H1 (cell line): ENCODE measurements around the gene BBS4. TPM values are rescaled to one million over a fixed set of nuclear protein-coding genes. Genes with fewer than 3 reads are reported as not detected.

Source experiments
- ASH2L ChIP-seq: fragments of 200-600, 300-600 bp; sonication (generic); IDR thresholded peaks from one replicate; pipeline ENCODE4 v1.7.1; 2017; ENCODE audit warnings: low read length
- ATF2 ChIP-seq: IDR thresholded peaks from 2 replicates; pipeline ENCODE4 v1.6.1; 2012; ENCODE audit warnings: low read length, inconsistent platforms
- ATF3 ChIP-seq: IDR thresholded peaks from 2 replicates; pipeline ENCODE4 v1.6.1; 2011; ENCODE audit warnings: low read depth, mild to moderate bottlenecking, low read length; ENCODE audit not compliant: insufficient read depth
- CBX8 ChIP-seq: fragments of 300-800, 300-1000 bp; sonication (generic); IDR thresholded peaks from 2 replicates; pipeline ENCODE4 v1.7.1; 2016; ENCODE audit warnings: low read depth, low read length, borderline replicate concordance
- HDAC2 ChIP-seq, 2 experiments: fragments of 300-600 bp in 1 of 2; sonication (generic) in 1 of 2; IDR thresholded peaks; 2 replicates each; pipeline ENCODE4 v1.6.1; 2011 to 2012; ENCODE audit warnings: low read depth in 2 of 2, low read length in 2 of 2, mild to moderate bottlenecking in 2 of 2, moderate library complexity in 2 of 2, borderline replicate concordance in 1 of 2, inconsistent platforms in 1 of 2
- MAFK ChIP-seq: IDR thresholded peaks from 2 replicates; pipeline ENCODE4 v1.6.1; 2012; ENCODE audit warnings: low read depth, mild to moderate bottlenecking, improper control_type of control experiment, low read length
- POLR2AphosphoS5 ChIP-seq: IDR thresholded peaks from 2 replicates; pipeline ENCODE4 v1.6.1; 2011; ENCODE audit warnings: low read depth, low read length
- SP1 ChIP-seq: IDR thresholded peaks from 2 replicates; pipeline ENCODE4 v1.6.1; 2011; ENCODE audit warnings: low read depth, low read length
- TEAD4 ChIP-seq: IDR thresholded peaks from 2 replicates; pipeline ENCODE4 v1.6.1; 2012; ENCODE audit warnings: low read depth, low read length, inconsistent platforms, mixed read lengths
- polyA plus RNA-seq, 7 experiments: library from polyadenylated mRNA; depleted of rRNA in 3 of 7; stranded (reverse) in 5 of 7; unstranded in 2 of 7; fragments of >200 nt in 5 of 7; fragments of 200-250 nt in 2 of 7; gene quantifications; 1 replicate in 5 of 7; 2 replicates in 1 of 7; 4 replicates in 1 of 7; pipeline versions ENCODE4 v1.2.1 to v1.2.3, GENCODE V29; 2011 to 2013; ENCODE audit warnings: missing spikeins in 2 of 7, mixed read lengths in 2 of 7
- total RNA-seq: library from RNA; stranded (reverse); fragmentation: NEBNext Ultra II Directional; extraction: Animal tissue kit (Norgen Biotek cat#: 25700); gene quantifications from 2 replicates; pipeline ENCODE4 v1.2.1, GENCODE V29; 2021

Gene BBS4
- total and polyA plus RNA-seq, 2 of the 8 experiments (the other 6 are each of a cell fraction or from before 2014, with no cell fraction given) = 17.4 to 24.1 TPM

GRCh38 chr15:72749700-72750099, 63.7 kb downstream of the BBS4 start (continued):
- TF ChIP-seq ATF2 (no peak), SP1 (no peak), POLR2AphosphoS5 (no peak), CBX8 (no peak), ATF3 (no peak), MAFK (no peak), TEAD4 (no peak), HDAC2 (IDR thresholded peaks at IDR 0.05; ENCODE audit: borderline replicate concordance in 1 of 2, low read depth in 2 of 2, low read length in 2 of 2) (no peak), ASH2L (no peak)
